ENCODE data around the gene SPDYC.

DNA sequence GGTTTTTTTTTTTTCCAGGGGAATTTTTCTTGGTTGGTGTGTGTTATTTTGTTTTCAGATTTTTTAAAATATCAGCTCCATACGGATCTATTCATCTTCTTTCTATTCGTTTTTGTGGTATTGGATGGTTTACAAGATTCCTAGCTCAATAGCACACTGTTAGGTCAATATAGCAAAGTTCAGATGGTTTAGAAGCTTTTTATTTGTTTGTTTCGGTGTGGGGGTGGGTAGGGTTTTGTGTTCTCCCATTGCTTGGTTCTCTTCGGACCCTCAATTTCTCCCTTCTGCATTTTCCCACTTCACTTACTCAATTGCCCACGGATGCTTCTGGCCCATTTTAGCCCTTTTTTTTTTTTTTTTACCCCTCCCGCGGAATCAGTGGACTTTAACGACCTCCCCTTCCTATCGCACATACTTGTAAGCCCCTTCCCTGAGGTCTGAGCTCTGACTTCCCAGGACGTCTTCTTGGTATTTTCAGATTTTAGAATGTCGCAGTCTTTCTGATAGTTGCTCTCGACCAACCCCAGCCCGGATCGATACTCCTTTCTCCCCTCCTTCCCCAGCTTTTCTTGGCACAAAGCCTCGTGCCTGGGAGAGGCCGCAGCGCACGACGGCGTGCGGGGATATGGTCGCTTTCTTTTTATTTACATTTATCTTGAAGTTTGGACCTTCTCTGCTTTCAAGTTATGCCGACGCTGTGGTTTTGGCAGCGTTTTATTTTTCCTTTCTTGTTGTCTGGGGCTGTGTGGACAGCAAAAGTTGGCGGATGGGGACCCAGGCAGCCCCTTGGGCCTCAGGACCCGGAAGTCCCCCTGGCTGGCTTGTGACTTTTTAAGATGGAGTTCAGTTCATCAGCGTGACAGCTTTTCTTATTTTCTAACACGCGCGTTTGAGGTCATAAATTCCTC is 4.4 kb upstream of the SPDYC start:
- TF ChIP-seq, protein P1, sequence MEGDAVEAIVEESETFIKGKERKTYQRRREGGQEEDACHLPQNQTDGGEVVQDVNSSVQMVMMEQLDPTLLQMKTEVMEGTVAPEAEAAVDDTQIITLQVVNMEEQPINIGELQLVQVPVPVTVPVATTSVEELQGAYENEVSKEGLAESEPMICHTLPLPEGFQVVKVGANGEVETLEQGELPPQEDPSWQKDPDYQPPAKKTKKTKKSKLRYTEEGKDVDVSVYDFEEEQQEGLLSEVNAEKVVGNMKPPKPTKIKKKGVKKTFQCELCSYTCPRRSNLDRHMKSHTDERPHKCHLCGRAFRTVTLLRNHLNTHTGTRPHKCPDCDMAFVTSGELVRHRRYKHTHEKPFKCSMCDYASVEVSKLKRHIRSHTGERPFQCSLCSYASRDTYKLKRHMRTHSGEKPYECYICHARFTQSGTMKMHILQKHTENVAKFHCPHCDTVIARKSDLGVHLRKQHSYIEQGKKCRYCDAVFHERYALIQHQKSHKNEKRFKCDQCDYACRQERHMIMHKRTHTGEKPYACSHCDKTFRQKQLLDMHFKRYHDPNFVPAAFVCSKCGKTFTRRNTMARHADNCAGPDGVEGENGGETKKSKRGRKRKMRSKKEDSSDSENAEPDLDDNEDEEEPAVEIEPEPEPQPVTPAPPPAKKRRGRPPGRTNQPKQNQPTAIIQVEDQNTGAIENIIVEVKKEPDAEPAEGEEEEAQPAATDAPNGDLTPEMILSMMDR (IDR thresholded peaks at IDR 0.05; ENCODE audit: borderline replicate concordance, extremely low read depth, low read length, poor library complexity, severe bottlenecking), result no peak
- no peak for TF ChIP-seq EZH2 (IDR thresholded peaks at IDR 0.05; ENCODE audit: borderline replicate concordance, low read depth, low read length, severe bottlenecking)
